Stimulated activated effector memory CD8-positive, alpha-beta T cell treated with anti-CD3 and anti-CD28 coated beads, Interleukin-12 subunit alpha, Interleukin-12 subunit beta, amount 100 ng/mL, for 72 hours (primary cell): Measurements from ENCODE around the gene DDAH1.

Source experiments
- ATAC-seq: fragments of 150-1000 bp; cut with Tn5 transposase; 2 replicates; pipeline ENCODE4 v1.10.0; 2021
- DNase-seq, 2 donors: peaks; one replicate each; pipeline ENCODE4 v3.0.0; 2021 to 2022; ENCODE audit warnings: low spot score in 2 of 2
- H3K27ac Mint-ChIP-seq: one replicate; pipeline ENCODE4 v1.8.0; 2022; ENCODE audit warnings: mild to moderate bottlenecking, mixed read lengths
- H3K36me3 Mint-ChIP-seq: one replicate; pipeline ENCODE4 v1.8.0; 2022; ENCODE audit warnings: mild to moderate bottlenecking, mixed read lengths
- H3K4me1 Mint-ChIP-seq: one replicate; pipeline ENCODE4 v1.8.0; 2022; ENCODE audit warnings: mixed read lengths
- H3K4me3 Mint-ChIP-seq: one replicate; pipeline ENCODE4 v1.8.0; 2022; ENCODE audit warnings: mild to moderate bottlenecking, mixed read lengths
- H3K9me3 Mint-ChIP-seq: one replicate; pipeline ENCODE4 v1.8.0; 2022; ENCODE audit warnings: mixed read lengths

The DDAH1 gene

GRCh38 chr1:85326851-85327250 is 138.1 kb downstream of the DDAH1 start:
- DNase-seq (no peak), ATAC-seq (no peak)
- H3K9me3 Mint-ChIP-seq, result peaks cover 3% of the 10 kb centered on the region
- H3K4me3 Mint-ChIP-seq, result no peak overlapping the region
- H3K27ac Mint-ChIP-seq, result no peak overlapping the region
- H3K36me3 Mint-ChIP-seq, result no peaks in the 10 kb centered on the region
- no peaks in the 10 kb centered on the region for H3K4me1 Mint-ChIP-seq

GRCh38 chr1:85326336-85326735 is 138.6 kb downstream of the DDAH1 start:
- ATAC-seq (no peak), DNase-seq (no peak)
- Mint-ChIP-seq H3K9me3 (no peaks in the 10 kb centered on the region), H3K27ac (no peak overlapping the region), H3K4me3 (no peak overlapping the region), H3K4me1 (no peaks in the 10 kb centered on the region), H3K36me3 (no peaks in the 10 kb centered on the region)

- peaks cover under 1% of the 10 kb centered on the region for H3K36me3 Mint-ChIP-seq
- no peak overlapping the region for H3K4me3 Mint-ChIP-seq
- no peak for ATAC-seq
- H3K4me1 Mint-ChIP-seq, result peaks cover under 1% of the 10 kb centered on the region
- DNase-seq, result no peak
- no peak overlapping the region for H3K27ac Mint-ChIP-seq
- no peaks in the 10 kb centered on the region for H3K9me3 Mint-ChIP-seq
These were observed 139.0 kb downstream of the DDAH1 start for GRCh38 chr1:85325920-85326319.

GRCh38 chr1:85323770-85324169 is 141.2 kb downstream of the DDAH1 start:
- ATAC-seq, result no peak
- Mint-ChIP-seq H3K36me3 (peaks cover 5% of the 10 kb centered on the region), H3K4me1 (peaks cover 6% of the 10 kb centered on the region)

GRCh38 chr1:85322655-85323054 is 142.3 kb downstream of the DDAH1 start:
- H3K4me1 Mint-ChIP-seq, result peaks cover 6% of the 10 kb centered on the region
- ATAC-seq (no peak), DNase-seq (no peak)
- H3K4me3 Mint-ChIP-seq, result no peak overlapping the region
- H3K27ac Mint-ChIP-seq, result no peak overlapping the region
- H3K9me3 Mint-ChIP-seq, result no peaks in the 10 kb centered on the region
- H3K36me3 Mint-ChIP-seq, result peaks cover 5% of the 10 kb centered on the region

More at GRCh38 chr1:85323770-85324169, 141.2 kb downstream of the DDAH1 start:
- H3K4me3 Mint-ChIP-seq, result no peak overlapping the region
- DNase-seq, result no peak
- no peak overlapping the region for H3K27ac Mint-ChIP-seq
- H3K9me3 Mint-ChIP-seq, result no peaks in the 10 kb centered on the region

GRCh38 chr1:85321237-85321964 is 143.6 kb downstream of the DDAH1 start:
- H3K9me3 Mint-ChIP-seq, result no peaks in the 10 kb centered on the region
- peaks cover 5% of the 10 kb centered on the region for H3K36me3 Mint-ChIP-seq
- ATAC-seq (peak; percentile 99), DNase-seq (peak; percentile 37 to 77)
- no peak overlapping the region for H3K27ac Mint-ChIP-seq
- H3K4me3 Mint-ChIP-seq, result no peak overlapping the region
- peaks cover 6% of the 10 kb centered on the region for H3K4me1 Mint-ChIP-seq

- H3K4me3 Mint-ChIP-seq, result no peak overlapping the region
- no peak for DNase-seq
- no peaks in the 10 kb centered on the region for H3K9me3 Mint-ChIP-seq
- H3K36me3 Mint-ChIP-seq, result peaks cover 5% of the 10 kb centered on the region
- H3K27ac Mint-ChIP-seq, result no peak overlapping the region
- peaks cover 6% of the 10 kb centered on the region for H3K4me1 Mint-ChIP-seq
- no peak for ATAC-seq
These were observed 144.4 kb downstream of the DDAH1 start for GRCh38 chr1:85320371-85321131.

- H3K4me3 Mint-ChIP-seq, result no peak overlapping the region
- no peak for ATAC-seq
- peaks cover 6% of the 10 kb centered on the region for H3K4me1 Mint-ChIP-seq
- no peak overlapping the region for H3K27ac Mint-ChIP-seq
- H3K9me3 Mint-ChIP-seq, result no peaks in the 10 kb centered on the region
- H3K36me3 Mint-ChIP-seq, result peaks cover 5% of the 10 kb centered on the region
- DNase-seq, result no peak
These were observed 145.0 kb downstream of the DDAH1 start for GRCh38 chr1:85319931-85320330.

GRCh38 chr1:85319491-85319890 is 145.5 kb downstream of the DDAH1 start:
- Mint-ChIP-seq H3K27ac (no peak overlapping the region), H3K4me3 (no peak overlapping the region), H3K4me1 (peaks cover 6% of the 10 kb centered on the region), H3K36me3 (peaks cover 5% of the 10 kb centered on the region), H3K9me3 (no peaks in the 10 kb centered on the region)
- ATAC-seq, result no peak
- no peak for DNase-seq

- Mint-ChIP-seq H3K9me3 (no peaks in the 10 kb centered on the region), H3K4me3 (no peak overlapping the region), H3K36me3 (peaks cover 5% of the 10 kb centered on the region), H3K4me1 (peaks cover 6% of the 10 kb centered on the region), H3K27ac (no peak overlapping the region)
- DNase-seq (no peak), ATAC-seq (no peak)
These were observed 146.7 kb downstream of the DDAH1 start for GRCh38 chr1:85318217-85318616.

GRCh38 chr1:85317560-85317959 is 147.4 kb downstream of the DDAH1 start:
- Mint-ChIP-seq H3K4me1 (peaks cover 6% of the 10 kb centered on the region), H3K4me3 (no peak overlapping the region), H3K36me3 (peaks cover 5% of the 10 kb centered on the region), H3K9me3 (no peaks in the 10 kb centered on the region), H3K27ac (no peak overlapping the region)
- DNase-seq (no peak), ATAC-seq (no peak)

GRCh38 chr1:85316321-85316720 is 148.6 kb downstream of the DDAH1 start:
- Mint-ChIP-seq H3K27ac (no peak overlapping the region), H3K36me3 (peaks cover 5% of the 10 kb centered on the region), H3K4me3 (no peak overlapping the region), H3K4me1 (peaks cover 6% of the 10 kb centered on the region), H3K9me3 (no peaks in the 10 kb centered on the region)
- ATAC-seq, result no peak
- no peak for DNase-seq

GRCh38 chr1:85315789-85316188 is 149.2 kb downstream of the DDAH1 start:
- ATAC-seq (no peak), DNase-seq (no peak)
- Mint-ChIP-seq H3K36me3 (peaks cover 3% of the 10 kb centered on the region), H3K4me3 (no peak overlapping the region), H3K27ac (no peak overlapping the region), H3K4me1 (peaks cover 4% of the 10 kb centered on the region), H3K9me3 (no peaks in the 10 kb centered on the region)

- Mint-ChIP-seq H3K4me1 (no peaks in the 10 kb centered on the region), H3K4me3 (no peak overlapping the region), H3K9me3 (no peaks in the 10 kb centered on the region), H3K27ac (no peak overlapping the region), H3K36me3 (no peaks in the 10 kb centered on the region)
- ATAC-seq, result no peak
- DNase-seq, result no peak
These were observed 150.2 kb downstream of the DDAH1 start for GRCh38 chr1:85314726-85315125.

GRCh38 chr1:85313888-85314696 is 150.9 kb downstream of the DDAH1 start:
- Mint-ChIP-seq H3K4me1 (no peaks in the 10 kb centered on the region), H3K27ac (no peak overlapping the region), H3K36me3 (no peaks in the 10 kb centered on the region), H3K4me3 (no peak overlapping the region), H3K9me3 (no peaks in the 10 kb centered on the region)
- DNase-seq, result no peak
- no peak for ATAC-seq
